GM19025 (cell line): ENCODE measurements around the gene CARD11.

Experiments used
- ATAC-seq: cut with Tn5 transposase; IDR thresholded peaks from one replicate; pipeline ENCODE4 v1.9.1; 2021; ENCODE audit warnings: mild to moderate bottlenecking, low read depth, moderate library complexity; ENCODE audit not compliant: unreplicated experiment

The CARD11 gene

DNA sequence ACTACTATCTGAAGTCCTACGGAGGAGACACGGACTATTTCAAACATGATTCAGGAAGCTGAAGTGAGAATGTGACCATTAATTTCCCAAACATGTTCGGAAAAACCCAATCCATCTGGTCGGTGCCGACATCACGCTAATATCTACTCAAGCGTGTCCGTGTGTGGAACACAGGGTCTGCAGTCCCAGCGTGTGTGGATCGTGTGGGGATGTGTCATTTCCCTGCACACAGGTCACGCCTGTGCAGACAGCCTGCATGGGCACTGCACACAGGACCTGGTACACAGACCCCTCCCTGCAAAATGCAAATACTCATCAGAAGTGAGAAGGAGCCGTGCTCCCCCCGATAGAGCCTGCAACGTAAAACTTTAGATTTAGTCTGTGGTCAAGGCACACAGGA lies 57.8 kb downstream of the CARD11 start:
- no peak for ATAC-seq

- no peak for ATAC-seq
Measured at GRCh38 chr7:2984091-2984490, 59.6 kb downstream of the CARD11 start.

- no peak for ATAC-seq
Measured at GRCh38 chr7:2983586-2983985, 60.1 kb downstream of the CARD11 start.

- no peak for ATAC-seq
Measured at GRCh38 chr7:2982831-2983230, 60.8 kb downstream of the CARD11 start.

DNA sequence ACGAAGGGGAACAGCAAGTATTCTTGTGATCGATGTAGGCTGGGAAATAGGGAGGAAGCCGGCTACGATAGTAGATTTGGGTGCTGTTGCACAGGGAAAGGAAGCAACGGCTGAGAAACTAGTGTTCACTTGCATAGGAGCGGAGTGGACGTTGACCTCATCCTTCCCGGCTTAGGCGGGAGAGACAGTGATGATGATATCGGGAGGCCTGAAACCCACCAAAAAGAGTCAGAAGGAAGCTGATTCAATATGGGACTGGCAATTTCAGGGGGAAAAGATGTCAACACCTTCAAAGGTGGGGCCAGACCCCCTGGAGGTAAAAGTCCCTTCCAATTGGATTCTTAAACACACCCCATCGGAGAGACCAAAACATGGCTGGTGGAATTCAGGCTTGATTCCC lies 61.3 kb downstream of the CARD11 start:
- no peak for ATAC-seq

DNA sequence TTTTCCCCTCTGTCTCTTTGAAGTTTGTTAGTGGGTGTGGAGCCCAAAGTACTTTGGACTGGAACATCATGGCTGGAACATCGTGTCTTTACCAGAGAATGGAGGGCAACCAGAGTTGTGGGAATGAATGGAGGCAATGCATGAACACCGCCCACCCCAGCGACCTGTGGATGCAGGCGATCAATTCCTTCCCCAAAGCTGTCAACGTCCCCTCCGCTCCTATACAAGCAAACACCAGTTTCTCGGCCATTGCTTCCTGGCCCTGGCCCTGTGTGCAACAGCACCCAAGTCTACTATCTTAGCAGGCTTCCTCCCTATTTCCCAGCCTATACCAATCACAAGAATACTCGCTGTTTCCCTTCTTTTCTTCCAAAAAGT lies 62.6 kb downstream of the CARD11 start:
- ATAC-seq = no peak

DNA sequence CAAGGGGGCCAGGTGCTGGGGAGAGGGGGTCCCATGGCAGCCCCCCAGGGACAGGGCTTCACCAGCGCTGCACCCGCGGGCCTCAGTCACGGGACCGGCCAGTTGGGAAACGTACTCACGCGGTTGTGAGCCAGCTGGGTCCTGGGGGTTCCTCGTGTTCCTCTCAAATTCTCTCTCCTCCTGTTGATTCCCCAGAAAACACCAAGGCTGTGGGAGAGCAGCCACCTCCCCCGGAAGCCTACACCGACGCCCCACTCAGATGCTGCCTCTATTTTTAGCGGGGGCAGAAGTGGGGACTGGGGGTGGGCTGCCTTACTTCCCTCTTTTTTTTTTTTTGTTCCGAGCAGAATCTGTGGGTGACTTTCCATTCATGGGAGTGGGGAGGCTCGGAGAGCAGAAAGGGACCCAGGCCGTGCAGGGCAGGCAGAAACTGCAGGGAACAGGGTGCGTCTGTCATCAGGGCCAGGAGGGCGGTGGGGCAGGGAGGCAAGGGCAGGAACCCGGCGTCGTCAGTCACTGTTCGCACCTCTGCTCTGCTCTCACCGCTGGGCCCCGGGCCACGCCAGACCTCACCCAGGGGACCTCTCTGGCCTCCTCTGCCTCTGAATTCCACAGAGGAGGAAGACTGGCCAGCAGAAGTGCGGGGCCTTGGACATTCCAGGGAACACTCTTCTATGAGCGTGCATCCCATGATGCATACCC lies 63.1 kb downstream of the CARD11 start:
- no peak for ATAC-seq

DNA sequence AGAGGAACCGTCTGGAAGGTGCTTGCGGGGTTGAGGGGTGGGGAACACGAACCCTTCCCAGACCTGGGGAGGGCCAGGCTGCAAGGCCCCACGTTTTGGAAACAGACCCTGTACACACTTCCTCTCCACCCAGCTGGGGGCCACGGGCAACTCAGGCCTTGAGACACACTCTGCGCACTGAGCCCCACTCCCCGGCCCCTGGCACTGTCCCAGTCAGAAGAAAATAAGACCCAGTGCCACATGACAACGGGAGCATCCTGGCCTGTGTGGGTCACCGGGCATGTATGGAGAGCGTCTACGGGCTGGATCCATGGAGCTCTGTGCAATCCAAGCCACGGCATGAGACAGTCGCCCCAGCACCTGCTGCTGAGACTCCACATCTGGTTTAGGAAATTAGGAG lies 63.7 kb downstream of the CARD11 start:
- ATAC-seq = no peak

DNA sequence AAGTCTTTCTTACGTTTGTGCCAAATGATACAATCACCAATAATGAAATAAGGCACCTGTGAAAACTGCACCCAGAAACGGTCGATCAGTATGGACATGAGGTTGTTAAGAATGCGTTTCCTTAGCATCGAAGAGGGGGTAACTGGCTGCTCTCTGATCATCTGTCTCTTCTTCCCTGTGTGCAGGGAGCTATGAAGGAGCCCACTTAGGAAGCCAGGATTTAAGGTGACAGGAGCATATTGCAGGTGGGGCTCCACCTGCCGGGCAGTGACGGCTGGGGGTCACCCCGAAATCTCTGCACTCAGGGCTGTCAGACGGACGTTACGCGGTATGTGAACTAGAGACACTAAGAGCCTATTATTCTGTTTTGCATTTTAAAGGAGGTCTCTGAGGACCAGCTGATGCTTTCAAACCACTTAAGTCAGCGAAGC lies 64.5 kb downstream of the CARD11 start:
- ATAC-seq = no peak

GRCh38 chr7:2978408-2978807 lies 65.3 kb downstream of the CARD11 start:
- peak; percentile 83 for ATAC-seq

DNA sequence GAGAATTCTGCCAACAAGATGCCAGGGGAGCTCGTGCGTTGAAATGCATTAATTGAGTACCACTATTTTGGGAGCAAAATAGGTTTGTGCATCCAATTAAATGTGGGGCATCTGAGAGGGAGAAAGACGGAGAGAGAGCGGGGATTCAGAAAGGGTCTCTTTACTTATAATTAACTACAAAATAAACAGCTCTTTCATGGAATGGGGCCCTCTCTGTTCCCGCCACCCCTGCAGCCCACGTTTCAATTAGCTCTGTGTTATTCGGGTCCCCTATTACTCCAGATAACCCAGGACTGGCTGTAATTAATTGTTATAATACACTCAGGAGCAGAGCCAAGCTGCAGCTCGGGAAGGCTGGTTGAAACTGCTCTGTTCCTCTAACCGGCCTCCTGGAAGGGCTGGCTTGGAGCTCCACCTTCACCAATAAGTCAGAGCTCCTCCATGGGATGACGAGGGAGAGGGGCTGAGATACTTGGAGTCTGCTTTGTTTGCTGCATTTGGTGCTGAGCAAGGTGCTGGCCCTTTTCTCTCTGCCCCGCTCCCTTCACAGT lies 67.8 kb downstream of the CARD11 start:
- ATAC-seq = no peak

GRCh38 chr7:2974093-2974819 lies 69.4 kb downstream of the CARD11 start:
- no peak for ATAC-seq

- ATAC-seq = no peak
Measured at GRCh38 chr7:2972835-2973161, 70.9 kb downstream of the CARD11 start.

GRCh38 chr7:2971914-2972834 lies 71.5 kb downstream of the CARD11 start:
- ATAC-seq = no peak

- ATAC-seq = no peak
Measured at GRCh38 chr7:2970861-2971260, 72.8 kb downstream of the CARD11 start.

- no peak for ATAC-seq
Measured at GRCh38 chr7:2970307-2970664, 73.4 kb downstream of the CARD11 start.

DNA sequence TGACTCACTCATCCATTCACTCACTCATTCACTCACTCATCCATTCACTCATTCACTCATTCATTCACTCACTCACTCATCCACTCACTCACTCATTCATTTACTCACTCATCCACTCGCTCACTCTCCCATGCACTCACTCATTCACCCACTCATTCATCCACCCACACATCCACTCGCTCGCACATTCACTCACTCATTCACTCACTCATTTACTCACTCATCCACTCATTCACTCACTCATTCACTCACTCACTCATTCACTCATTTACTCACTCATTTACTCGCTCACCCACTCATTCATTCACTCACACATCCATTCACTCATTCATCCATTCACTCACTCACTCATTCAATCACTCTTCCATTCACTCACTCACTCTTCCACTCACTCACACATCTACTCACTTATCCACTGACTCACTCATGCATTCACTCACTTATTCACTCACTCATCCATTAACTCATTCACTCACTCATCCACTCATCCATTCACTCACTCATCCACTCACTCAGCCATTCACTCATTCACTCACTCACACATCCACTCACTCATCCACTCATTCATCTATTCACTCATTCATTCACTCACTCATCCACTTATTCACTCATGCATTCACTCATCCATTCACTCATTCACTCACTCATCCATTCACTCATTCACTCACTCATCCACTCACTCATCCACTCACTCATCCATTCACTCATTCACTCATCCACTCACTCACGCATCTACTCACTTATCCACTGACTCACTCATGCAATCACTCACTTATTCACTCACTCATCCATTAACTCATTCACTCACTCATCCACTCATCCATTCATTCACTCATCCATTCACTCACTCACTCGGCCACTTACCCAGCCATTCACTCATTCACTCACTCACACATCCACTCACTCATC lies 74.0 kb downstream of the CARD11 start:
- no peak for ATAC-seq

GRCh38 chr7:2968616-2969397 lies 74.9 kb downstream of the CARD11 start:
- ATAC-seq = no peak

DNA sequence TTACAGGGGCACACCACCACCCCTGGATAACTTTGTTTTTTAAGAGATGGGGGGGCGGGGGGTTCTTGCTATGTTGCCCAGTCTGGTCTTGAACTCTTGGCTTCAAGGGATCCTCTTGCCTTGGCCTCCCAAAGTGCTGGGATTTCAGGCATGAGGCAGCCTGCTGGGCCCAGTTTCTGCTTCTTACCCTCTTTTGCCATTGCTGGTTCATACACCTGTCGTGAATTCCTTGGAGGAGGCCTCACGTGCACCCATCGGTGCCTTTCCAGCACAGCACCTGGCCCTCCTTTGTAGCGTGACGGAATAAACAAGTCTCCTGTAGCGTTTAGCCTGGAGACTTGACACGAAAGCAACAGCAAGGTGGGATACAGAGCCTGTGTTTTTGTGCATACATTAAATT lies 75.5 kb downstream of the CARD11 start:
- no peak for ATAC-seq
